Osteoblast (primary cell): ENCODE results near the gene BORCS8. TPM values are rescaled to one million over a fixed set of nuclear protein-coding genes. Genes with fewer than 3 reads are reported as not detected.

Experiments
- DNase-seq: peaks from one replicate; pipeline ENCODE4 v3.0.0; 2011; ENCODE audit warnings: low spot score, mixed read lengths; ENCODE audit not compliant: insufficient read length; ENCODE audit errors: missing footprints
- H2AFZ ChIP-seq: 2 replicates; pipeline ENCODE4 v1.6.0; 2011; ENCODE audit warnings: mild to moderate bottlenecking, low read length
- H3K27ac ChIP-seq: 2 replicates; pipeline ENCODE4 v1.5.1; 2011; ENCODE audit warnings: mild to moderate bottlenecking, low read depth, low read length, moderate library complexity
- H3K27me3 ChIP-seq: 2 replicates; pipeline ENCODE4 v1.6.0; 2012; ENCODE audit warnings: mild to moderate bottlenecking, control low read depth, inconsistent platforms, low read length, moderate library complexity; ENCODE audit not compliant: insufficient read depth
- H3K36me3 ChIP-seq: 2 replicates; pipeline ENCODE4 v1.5.1; 2011; ENCODE audit warnings: mild to moderate bottlenecking, low read length, control low read depth, moderate library complexity; ENCODE audit not compliant: insufficient read depth
- H3K4me1 ChIP-seq: 2 replicates; pipeline ENCODE4 v1.5.1; 2011; ENCODE audit warnings: mild to moderate bottlenecking, low read length, control low read depth, moderate library complexity; ENCODE audit not compliant: insufficient read depth
- H3K4me2 ChIP-seq: 2 replicates; pipeline ENCODE4 v1.6.0; 2011; ENCODE audit warnings: mild to moderate bottlenecking, low read length; ENCODE audit not compliant: insufficient read depth
- H3K4me3 ChIP-seq: fragments of 200-600 bp; sonication (generic); 3 replicates; pipeline ENCODE4 v1.5.1; 2012; ENCODE audit warnings: mild to moderate bottlenecking, low read length, inconsistent platforms; ENCODE audit not compliant: insufficient read depth
- H3K79me2 ChIP-seq: 2 replicates; pipeline ENCODE4 v1.6.0; 2012; ENCODE audit warnings: mild to moderate bottlenecking, low read length, control low read depth, inconsistent platforms; ENCODE audit not compliant: insufficient read depth
- H3K9me3 ChIP-seq: 2 replicates; pipeline ENCODE4 v1.5.1; 2011; ENCODE audit warnings: low read depth, low read length, control low read depth
- H4K20me1 ChIP-seq: 2 replicates; pipeline ENCODE4 v1.6.0; 2012; ENCODE audit warnings: mild to moderate bottlenecking, low read length, control low read depth; ENCODE audit not compliant: insufficient read depth
- total RNA-seq: library from RNA; depleted of rRNA; stranded (reverse); fragments of >200 nt; gene quantifications from 2 replicates; pipeline ENCODE4 v1.2.3, GENCODE V29; 2012
- TF ChIP-seq, protein P1 (sequence below): IDR thresholded peaks from 2 replicates; pipeline ENCODE4 v1.5.1; 2011; ENCODE audit warnings: mild to moderate bottlenecking, low read depth, low read length, moderate library complexity; ENCODE audit errors: extremely low read depth

The BORCS8 gene
- total RNA-seq, 1 donor: 17.4 TPM

GRCh38 chr19:19229701-19230100 is 37.7 kb upstream of the BORCS8 start:
- Histone ChIP-seq H3K79me2 (no peaks in the 10 kb centered on the region), H3K27me3 (peaks cover 4% of the 10 kb centered on the region), H4K20me1 (no peaks in the 10 kb centered on the region)

GRCh38 chr19:19227217-19227616 is 35.3 kb upstream of the BORCS8 start:
- no peaks in the 10 kb centered on the region for H3K36me3 ChIP-seq
- no peak overlapping the region for H3K4me2 ChIP-seq
- DNase-seq: peak; percentile 71
- H2AFZ ChIP-seq: no peak overlapping the region
- H4K20me1 ChIP-seq: no peaks in the 10 kb centered on the region
- peaks cover 15% of the 10 kb centered on the region for H3K27me3 ChIP-seq
- no peaks in the 10 kb centered on the region for H3K79me2 ChIP-seq
- H3K4me1 ChIP-seq: no peaks in the 10 kb centered on the region
- no peaks in the 10 kb centered on the region for H3K9me3 ChIP-seq
- no peak overlapping the region for H3K27ac ChIP-seq
- H3K4me3 ChIP-seq: no peak overlapping the region
- TF ChIP-seq, protein P1, sequence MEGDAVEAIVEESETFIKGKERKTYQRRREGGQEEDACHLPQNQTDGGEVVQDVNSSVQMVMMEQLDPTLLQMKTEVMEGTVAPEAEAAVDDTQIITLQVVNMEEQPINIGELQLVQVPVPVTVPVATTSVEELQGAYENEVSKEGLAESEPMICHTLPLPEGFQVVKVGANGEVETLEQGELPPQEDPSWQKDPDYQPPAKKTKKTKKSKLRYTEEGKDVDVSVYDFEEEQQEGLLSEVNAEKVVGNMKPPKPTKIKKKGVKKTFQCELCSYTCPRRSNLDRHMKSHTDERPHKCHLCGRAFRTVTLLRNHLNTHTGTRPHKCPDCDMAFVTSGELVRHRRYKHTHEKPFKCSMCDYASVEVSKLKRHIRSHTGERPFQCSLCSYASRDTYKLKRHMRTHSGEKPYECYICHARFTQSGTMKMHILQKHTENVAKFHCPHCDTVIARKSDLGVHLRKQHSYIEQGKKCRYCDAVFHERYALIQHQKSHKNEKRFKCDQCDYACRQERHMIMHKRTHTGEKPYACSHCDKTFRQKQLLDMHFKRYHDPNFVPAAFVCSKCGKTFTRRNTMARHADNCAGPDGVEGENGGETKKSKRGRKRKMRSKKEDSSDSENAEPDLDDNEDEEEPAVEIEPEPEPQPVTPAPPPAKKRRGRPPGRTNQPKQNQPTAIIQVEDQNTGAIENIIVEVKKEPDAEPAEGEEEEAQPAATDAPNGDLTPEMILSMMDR: no peak

More at GRCh38 chr19:19229701-19230100, 37.7 kb upstream of the BORCS8 start:
- H3K4me1 ChIP-seq: no peaks in the 10 kb centered on the region
- H2AFZ ChIP-seq: no peak overlapping the region
- H3K36me3 ChIP-seq: no peaks in the 10 kb centered on the region
- TF ChIP-seq, protein P1: no peak
- no peak for DNase-seq
- H3K4me3 ChIP-seq: no peak overlapping the region
- H3K9me3 ChIP-seq: peaks cover 3% of the 10 kb centered on the region
- H3K27ac ChIP-seq: no peak overlapping the region
- no peak overlapping the region for H3K4me2 ChIP-seq

- no peak overlapping the region for H2AFZ ChIP-seq
- H3K9me3 ChIP-seq: no peaks in the 10 kb centered on the region
- no peaks in the 10 kb centered on the region for H3K79me2 ChIP-seq
- TF ChIP-seq, protein P1: no peak
- H3K27me3 ChIP-seq: peaks cover 15% of the 10 kb centered on the region
- H3K4me1 ChIP-seq: no peaks in the 10 kb centered on the region
- H3K4me2 ChIP-seq: no peak overlapping the region
- H3K36me3 ChIP-seq: no peaks in the 10 kb centered on the region
- DNase-seq: peak; percentile 52
- H3K4me3 ChIP-seq: no peak overlapping the region
- H3K27ac ChIP-seq: no peak overlapping the region
- H4K20me1 ChIP-seq: no peaks in the 10 kb centered on the region
Observed at GRCh38 chr19:19226663-19227062, 34.7 kb upstream of the BORCS8 start.

DNA sequence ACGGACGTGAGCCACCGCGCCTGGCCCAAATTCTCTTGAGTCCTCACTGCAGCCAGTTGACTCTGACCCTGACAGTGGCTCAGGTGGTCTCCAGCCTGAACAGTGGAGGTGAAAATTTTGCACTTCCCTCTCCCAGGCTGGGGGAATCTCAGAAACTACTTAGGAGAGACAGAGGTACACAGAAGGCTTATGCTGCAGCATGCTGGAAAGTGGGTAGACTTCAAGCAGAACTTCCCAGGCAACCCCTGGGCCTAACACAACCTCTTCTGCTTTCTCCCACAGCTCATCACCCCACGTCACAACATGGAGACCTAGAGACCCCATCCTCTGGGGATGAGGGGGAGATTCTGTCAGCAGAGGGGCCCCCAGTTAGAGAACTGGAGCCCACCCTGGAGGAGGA is 34.3 kb upstream of the BORCS8 start:
- no peak overlapping the region for H2AFZ ChIP-seq
- H3K4me1 ChIP-seq: no peaks in the 10 kb centered on the region
- no peak overlapping the region for H3K4me3 ChIP-seq
- H3K27me3 ChIP-seq: peaks cover 15% of the 10 kb centered on the region
- TF ChIP-seq, protein P1: no peak
- H3K79me2 ChIP-seq: no peaks in the 10 kb centered on the region
- no peaks in the 10 kb centered on the region for H4K20me1 ChIP-seq
- H3K36me3 ChIP-seq: no peaks in the 10 kb centered on the region
- peak; percentile 30 for DNase-seq
- H3K9me3 ChIP-seq: no peaks in the 10 kb centered on the region
- H3K4me2 ChIP-seq: no peak overlapping the region
- no peak overlapping the region for H3K27ac ChIP-seq
